Trophoblast cell (in vitro differentiated cells and primary cell): ENCODE data around the gene MICU1.
"Not testable (repeated sequence)": the region's sequence is repeated elsewhere in the genome, so short reads cannot be mapped to it uniquely, and the experiment has no call there.

ENCODE experiments used
- DNase-seq, 2 donors: peaks; one replicate each; pipeline ENCODE4 v3.0.0-alpha.2; 2016
- H2AFZ ChIP-seq: 2 replicates; pipeline ENCODE4 v1.6.1; 2013; ENCODE audit warnings: low read length, moderate library complexity, mild to moderate bottlenecking; ENCODE audit not compliant: insufficient read depth, poor library complexity
- H2AK5ac ChIP-seq: 2 replicates; pipeline ENCODE4 v1.6.1; 2013; ENCODE audit warnings: mild to moderate bottlenecking, low read length
- H2BK120ac ChIP-seq: 2 replicates; pipeline ENCODE4 v1.6.1; 2013; ENCODE audit warnings: low read length, mild to moderate bottlenecking, moderate library complexity; ENCODE audit not compliant: insufficient read depth, poor library complexity
- H2BK12ac ChIP-seq: 2 replicates; pipeline ENCODE4 v1.6.1; 2013; ENCODE audit warnings: mild to moderate bottlenecking, low read length, moderate library complexity
- H2BK5ac ChIP-seq: 2 replicates; pipeline ENCODE4 v1.6.1; 2013; ENCODE audit warnings: low read length, low read depth, moderate library complexity, mild to moderate bottlenecking; ENCODE audit not compliant: poor library complexity
- H3K14ac ChIP-seq: 2 replicates; pipeline ENCODE4 v1.6.1; 2013; ENCODE audit warnings: mild to moderate bottlenecking, low read length
- H3K18ac ChIP-seq: 2 replicates; pipeline ENCODE4 v1.6.1; 2013; ENCODE audit warnings: mild to moderate bottlenecking, low read length
- H3K23ac ChIP-seq: 2 replicates; pipeline ENCODE4 v1.6.1; 2013; ENCODE audit warnings: low read length
- H3K27ac ChIP-seq: 2 replicates; pipeline ENCODE4 v1.5.1; 2013; ENCODE audit warnings: low read depth, mild to moderate bottlenecking, inconsistent platforms, low read length, moderate library complexity
- H3K27me3 ChIP-seq: 2 replicates; pipeline ENCODE4 v1.6.1; 2013; ENCODE audit warnings: inconsistent platforms, mild to moderate bottlenecking, low read length, moderate library complexity; ENCODE audit not compliant: insufficient read depth
- H3K36me3 ChIP-seq, 2 experiments: 1 replicate in 1 of 2; 2 replicates in 1 of 2; pipeline ENCODE4 v1.6.1; 2013; ENCODE audit warnings: low read length in 2 of 2, mild to moderate bottlenecking in 2 of 2, moderate library complexity in 1 of 2; ENCODE audit not compliant: insufficient read depth in 2 of 2, control insufficient read depth in 1 of 2
- H3K4ac ChIP-seq: 2 replicates; pipeline ENCODE4 v1.6.1; 2013; ENCODE audit warnings: low read depth, mild to moderate bottlenecking, low read length, moderate library complexity
- H3K4me1 ChIP-seq, 2 experiments: 1 replicate in 1 of 2; 2 replicates in 1 of 2; pipeline ENCODE4 v1.6.1; 2013; ENCODE audit warnings: low read length in 2 of 2, mild to moderate bottlenecking in 2 of 2, moderate library complexity in 1 of 2; ENCODE audit not compliant: insufficient read depth in 2 of 2, control insufficient read depth in 1 of 2
- H3K4me2 ChIP-seq: 2 replicates; pipeline ENCODE4 v1.6.1; 2013; ENCODE audit warnings: inconsistent platforms, mild to moderate bottlenecking, low read length, moderate library complexity
- H3K4me3 ChIP-seq: 2 replicates; pipeline ENCODE4 v1.5.1; 2013; ENCODE audit warnings: mild to moderate bottlenecking, low read depth, low read length, inconsistent platforms
- H3K79me1 ChIP-seq: one replicate; pipeline ENCODE4 v1.6.1; 2013; ENCODE audit warnings: low read length
- H3K79me2 ChIP-seq: 2 replicates; pipeline ENCODE4 v1.6.1; 2013; ENCODE audit warnings: low read length, mild to moderate bottlenecking; ENCODE audit not compliant: control insufficient read depth, insufficient read depth, poor library complexity
- H3K9ac ChIP-seq: 2 replicates; pipeline ENCODE4 v1.6.1; 2013; ENCODE audit warnings: mild to moderate bottlenecking, low read length
- H3K9me3 ChIP-seq: 2 replicates; pipeline ENCODE4 v1.6.1; 2013; ENCODE audit warnings: low read depth, mild to moderate bottlenecking, control low read depth, inconsistent platforms, low read length; ENCODE audit not compliant: insufficient read depth
- H4K12ac ChIP-seq: 2 replicates; pipeline ENCODE4 v1.6.1; 2013; ENCODE audit warnings: low read depth, mild to moderate bottlenecking, low read length, moderate library complexity
- H4K8ac ChIP-seq: 2 replicates; pipeline ENCODE4 v1.6.1; 2013; ENCODE audit warnings: low read depth, mild to moderate bottlenecking, low read length, moderate library complexity
- H4K91ac ChIP-seq: one replicate; pipeline ENCODE4 v1.6.1; 2013; ENCODE audit warnings: low read depth, mild to moderate bottlenecking, low read length, moderate library complexity
- WGBS: extraction: QIAGEN DNeasy Blood & Tissue Kit; methylation state at CpG from one replicate; pipeline ENCODE4 v1.1.7; 2013; ENCODE audit warnings: missing lambda C conversion rate; ENCODE audit not compliant: insufficient read length, insufficient coverage; ENCODE audit errors: extremely low coverage; 5-methylcytosine and 5-hydroxymethylcytosine counted together

Gene MICU1

GRCh38 chr10:72409167-72409566 is 216.7 kb downstream of the MICU1 start:
- H3K36me3 ChIP-seq = no peaks in the 10 kb centered on the region
- DNase-seq = no peak
- no peaks in the 10 kb centered on the region for H3K9me3 ChIP-seq
- no peaks in the 10 kb centered on the region for H3K4me1 ChIP-seq
- H4K12ac ChIP-seq = no peak overlapping the region
- no peak overlapping the region for H3K4me2 ChIP-seq
- no peak overlapping the region for H3K4ac ChIP-seq
- H2AFZ ChIP-seq = no peak overlapping the region
- no peaks in the 10 kb centered on the region for H3K79me2 ChIP-seq
- no CpG with 5 or more reads among the region's 1 CpG for WGBS
- no peak overlapping the region for H3K23ac ChIP-seq
- no peak overlapping the region for H2AK5ac ChIP-seq
- no peak overlapping the region for H3K27ac ChIP-seq
- H2BK5ac ChIP-seq = no peak overlapping the region
- no peak overlapping the region for H3K14ac ChIP-seq
- no peak overlapping the region for H2BK12ac ChIP-seq
- no peak overlapping the region for H2BK120ac ChIP-seq
- no peak overlapping the region for H3K18ac ChIP-seq
- H3K27me3 ChIP-seq = no peaks in the 10 kb centered on the region
- no peak overlapping the region for H3K9ac ChIP-seq
- no peak overlapping the region for H4K8ac ChIP-seq
- H4K91ac ChIP-seq = no peak overlapping the region
- no peaks in the 10 kb centered on the region for H3K79me1 ChIP-seq
- H3K4me3 ChIP-seq = no peak overlapping the region

- H3K79me1 ChIP-seq = no peaks in the 10 kb centered on the region
- no peak overlapping the region for H3K14ac ChIP-seq
- H3K4me2 ChIP-seq = no peak overlapping the region
- no peak for DNase-seq
- no peak overlapping the region for H4K8ac ChIP-seq
- no peaks in the 10 kb centered on the region for H3K4me1 ChIP-seq
- H3K79me2 ChIP-seq = no peaks in the 10 kb centered on the region
- H2AFZ ChIP-seq = no peak overlapping the region
- no peak overlapping the region for H3K23ac ChIP-seq
- H3K36me3 ChIP-seq = peaks cover 0 to under 1% of the 10 kb centered on the region in 2 experiments
- no peaks in the 10 kb centered on the region for H3K9me3 ChIP-seq
- no peak overlapping the region for H3K4ac ChIP-seq
- H2BK12ac ChIP-seq = no peak overlapping the region
- H3K27ac ChIP-seq = no peak overlapping the region
- H4K12ac ChIP-seq = no peak overlapping the region
- no CpG with 5 or more reads among the region's 7 CpGs for WGBS
- no peak overlapping the region for H3K18ac ChIP-seq
- H2BK120ac ChIP-seq = no peak overlapping the region
- no peak overlapping the region for H4K91ac ChIP-seq
- H3K4me3 ChIP-seq = no peak overlapping the region
- H2BK5ac ChIP-seq = no peak overlapping the region
- H2AK5ac ChIP-seq = no peak overlapping the region
- no peaks in the 10 kb centered on the region for H3K27me3 ChIP-seq
- no peak overlapping the region for H3K9ac ChIP-seq
Observed at GRCh38 chr10:72407927-72408600, 217.8 kb downstream of the MICU1 start.

- no peak overlapping the region for H3K14ac ChIP-seq
Observed at GRCh38 chr10:72407471-72407870, 218.4 kb downstream of the MICU1 start.

GRCh38 chr10:72395581-72395980 is 230.3 kb downstream of the MICU1 start:
- H4K12ac ChIP-seq, H3K36me3 ChIP-seq, H2AK5ac ChIP-seq, H3K14ac ChIP-seq, H3K4me3 ChIP-seq, H3K4me1 ChIP-seq, H4K91ac ChIP-seq, H3K79me1 ChIP-seq, DNase-seq, H3K23ac ChIP-seq, H2BK5ac ChIP-seq, H3K9ac ChIP-seq, H2BK12ac ChIP-seq, H3K27ac ChIP-seq, H3K4ac ChIP-seq, H3K18ac ChIP-seq, H3K79me2 ChIP-seq, H2BK120ac ChIP-seq, H4K8ac ChIP-seq, H3K4me2 ChIP-seq, H3K9me3 ChIP-seq, H2AFZ ChIP-seq, H3K27me3 ChIP-seq: not testable (repeated sequence)
- no CpG with 5 or more reads among the region's 3 CpGs for WGBS

More at GRCh38 chr10:72407471-72407870, 218.4 kb downstream of the MICU1 start:
- Histone ChIP-seq H2BK120ac (no peak overlapping the region), H3K18ac (no peak overlapping the region), H2BK5ac (no peak overlapping the region), H4K91ac (no peak overlapping the region), H3K4ac (no peak overlapping the region), H3K36me3 (peaks cover 0 to 3% of the 10 kb centered on the region in 2 experiments), H2AK5ac (no peak overlapping the region), H3K23ac (no peak overlapping the region), H3K79me2 (no peaks in the 10 kb centered on the region), H3K4me2 (no peak overlapping the region), H4K8ac (no peak overlapping the region), H3K27ac (no peak overlapping the region), H3K4me3 (no peak overlapping the region), H2AFZ (no peak overlapping the region), H3K79me1 (no peaks in the 10 kb centered on the region), H4K12ac (no peak overlapping the region), H3K4me1 (no peaks in the 10 kb centered on the region), H3K9ac (no peak overlapping the region), H2BK12ac (no peak overlapping the region), H3K27me3 (no peaks in the 10 kb centered on the region), H3K9me3 (no peaks in the 10 kb centered on the region)
- no peak for DNase-seq
- WGBS = no CpG with 5 or more reads among the region's 3 CpGs
